Skeletal muscle satellite cell (primary cell): Measurements from ENCODE around the gene RNF175.
"Not testable (repeated sequence)": the region's sequence is repeated elsewhere in the genome, so short reads cannot be mapped to it uniquely, and the experiment has no call there.

Experiments used
- H3K27me3 ChIP-seq: 2 replicates; pipeline ENCODE4 v1.7.0; 2013; ENCODE audit warnings: low read length; ENCODE audit not compliant: control insufficient read depth, insufficient read depth
- H3K36me3 ChIP-seq: 2 replicates; pipeline ENCODE4 v1.7.0; 2013; ENCODE audit warnings: mild to moderate bottlenecking, control low read depth, low read length; ENCODE audit not compliant: insufficient read depth
- H3K4me1 ChIP-seq: 2 replicates; pipeline ENCODE4 v1.7.0; 2013; ENCODE audit warnings: low read length; ENCODE audit not compliant: control insufficient read depth, insufficient read depth
- H3K4me2 ChIP-seq: 2 replicates; pipeline ENCODE4 v1.7.0; 2013; ENCODE audit warnings: mild to moderate bottlenecking, low read length
- H3K4me3 ChIP-seq: 2 replicates; pipeline ENCODE4 v1.7.0; 2013; ENCODE audit warnings: low read length
- H3K9ac ChIP-seq: 2 replicates; pipeline ENCODE4 v1.7.0; 2013; ENCODE audit warnings: mild to moderate bottlenecking, low read depth, low read length, moderate library complexity
- H3K9me3 ChIP-seq: replicated peaks from 2 replicates; pipeline ENCODE4 v1.7.0; 2013; ENCODE audit warnings: mild to moderate bottlenecking, control low read depth, low read length

The RNF175 gene

GRCh38 chr4:153668647-153669046 lies 91.2 kb downstream of the RNF175 start:
- no peaks in the 10 kb centered on the region for H3K36me3 ChIP-seq
- H3K4me2 ChIP-seq, result no peak overlapping the region

GRCh38 chr4:153666505-153666904 lies 93.3 kb downstream of the RNF175 start:
- not testable (repeated sequence) for H3K36me3 ChIP-seq, H3K4me3 ChIP-seq, H3K4me2 ChIP-seq, H3K9ac ChIP-seq, H3K27me3 ChIP-seq, H3K9me3 ChIP-seq, H3K4me1 ChIP-seq

More at GRCh38 chr4:153668647-153669046, 91.2 kb downstream of the RNF175 start:
- no peak overlapping the region for H3K4me3 ChIP-seq
- H3K9ac ChIP-seq, result no peak overlapping the region
- H3K4me1 ChIP-seq, result no peaks in the 10 kb centered on the region
- H3K9me3 ChIP-seq, result no peaks in the 10 kb centered on the region
- H3K27me3 ChIP-seq, result peaks cover 3% of the 10 kb centered on the region

- Histone ChIP-seq H3K4me2 (no peak overlapping the region), H3K36me3 (no peaks in the 10 kb centered on the region), H3K27me3 (no peaks in the 10 kb centered on the region), H3K9ac (no peak overlapping the region), H3K9me3 (no peaks in the 10 kb centered on the region), H3K4me1 (no peaks in the 10 kb centered on the region), H3K4me3 (no peak overlapping the region)
Measured at GRCh38 chr4:153663667-153664066, 96.2 kb downstream of the RNF175 start.

GRCh38 chr4:153661908-153662307 lies 97.9 kb downstream of the RNF175 start:
- Histone ChIP-seq H3K4me3 (no peak overlapping the region), H3K36me3 (no peaks in the 10 kb centered on the region), H3K4me2 (no peak overlapping the region), H3K27me3 (no peaks in the 10 kb centered on the region), H3K9me3 (no peaks in the 10 kb centered on the region), H3K4me1 (no peaks in the 10 kb centered on the region), H3K9ac (no peak overlapping the region)

GRCh38 chr4:153661215-153661822 lies 98.5 kb downstream of the RNF175 start:
- Histone ChIP-seq H3K36me3 (no peaks in the 10 kb centered on the region), H3K27me3 (no peaks in the 10 kb centered on the region), H3K4me1 (peaks cover 5% of the 10 kb centered on the region), H3K9me3 (no peaks in the 10 kb centered on the region), H3K4me2 (no peak overlapping the region), H3K4me3 (no peak overlapping the region), H3K9ac (no peak overlapping the region)
